Adrenal gland (tissue), 5 donors: ENCODE data around the gene FAM186B.

Source experiments
- POLR2A ChIP-seq, 2 donors: fragments of 450-650 bp; IDR thresholded peaks; one replicate each; pipeline ENCODE4 v1.6.1; 2017; ENCODE audit warnings: antibody characterized with exemption in 2 of 2, mild to moderate bottlenecking in 2 of 2, moderate library complexity in 1 of 2
- TF ChIP-seq, protein P1 (sequence below), 6 experiments: fragments of 450-650 bp in 4 of 6; fragments of 200-600 bp in 2 of 6; sonication (generic) in 1 of 6; IDR thresholded peaks; 1 replicate in 5 of 6; 2 replicates in 1 of 6; pipeline versions ENCODE4 v1.5.1 to v1.8.0; 2016 to 2021; ENCODE audit warnings: antibody characterized with exemption in 6 of 6, mild to moderate bottlenecking in 2 of 6, moderate library complexity in 1 of 6
- donor health status: DM: no; HTN: no; CAD: no.

DNA sequence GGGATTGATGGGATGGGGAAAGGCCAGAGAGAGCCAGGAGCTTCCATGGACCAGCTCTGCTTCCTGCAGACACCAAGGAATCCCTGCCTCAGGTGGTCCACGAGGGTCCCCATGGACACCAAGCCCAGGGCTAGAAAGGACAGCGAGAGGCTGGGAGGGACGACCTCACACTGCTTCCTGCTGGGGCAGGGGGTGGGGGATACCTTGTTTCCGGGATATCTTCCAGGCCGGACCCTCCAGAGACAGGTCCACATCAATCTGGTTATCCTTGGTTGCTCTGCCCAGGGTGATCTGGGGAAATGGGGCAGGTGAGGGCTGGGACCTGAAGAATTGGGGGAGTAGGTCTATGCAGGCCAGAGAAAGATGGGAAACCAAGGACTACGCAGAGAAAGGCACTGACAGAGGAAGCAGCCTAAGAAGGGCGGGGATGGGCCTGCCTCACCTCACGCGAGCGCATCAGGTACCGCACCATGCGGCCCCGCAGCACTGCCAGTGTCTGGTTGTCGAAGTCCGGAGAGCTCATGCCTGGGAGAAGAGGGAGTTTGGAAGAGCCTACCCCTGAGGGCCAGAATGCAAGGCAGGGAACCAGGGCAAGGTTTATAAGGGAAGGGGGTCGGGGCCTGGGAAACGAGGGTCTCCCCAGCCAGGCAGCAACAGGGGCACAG, 46.3 kb downstream of the FAM186B start:
- TF ChIP-seq, protein P1, sequence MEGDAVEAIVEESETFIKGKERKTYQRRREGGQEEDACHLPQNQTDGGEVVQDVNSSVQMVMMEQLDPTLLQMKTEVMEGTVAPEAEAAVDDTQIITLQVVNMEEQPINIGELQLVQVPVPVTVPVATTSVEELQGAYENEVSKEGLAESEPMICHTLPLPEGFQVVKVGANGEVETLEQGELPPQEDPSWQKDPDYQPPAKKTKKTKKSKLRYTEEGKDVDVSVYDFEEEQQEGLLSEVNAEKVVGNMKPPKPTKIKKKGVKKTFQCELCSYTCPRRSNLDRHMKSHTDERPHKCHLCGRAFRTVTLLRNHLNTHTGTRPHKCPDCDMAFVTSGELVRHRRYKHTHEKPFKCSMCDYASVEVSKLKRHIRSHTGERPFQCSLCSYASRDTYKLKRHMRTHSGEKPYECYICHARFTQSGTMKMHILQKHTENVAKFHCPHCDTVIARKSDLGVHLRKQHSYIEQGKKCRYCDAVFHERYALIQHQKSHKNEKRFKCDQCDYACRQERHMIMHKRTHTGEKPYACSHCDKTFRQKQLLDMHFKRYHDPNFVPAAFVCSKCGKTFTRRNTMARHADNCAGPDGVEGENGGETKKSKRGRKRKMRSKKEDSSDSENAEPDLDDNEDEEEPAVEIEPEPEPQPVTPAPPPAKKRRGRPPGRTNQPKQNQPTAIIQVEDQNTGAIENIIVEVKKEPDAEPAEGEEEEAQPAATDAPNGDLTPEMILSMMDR (IDR thresholded peaks at IDR 0.05) = no peak
- no peak for TF ChIP-seq POLR2A (IDR thresholded peaks at IDR 0.05)
